H1 (cell line): ENCODE measurements around the gene STIM1. TPM values are rescaled to one million over a fixed set of nuclear protein-coding genes. Genes with fewer than 3 reads are reported as not detected.

Experiments used
- CTCF ChIA-PET: fragments of 300-600 bp; sonication (Branson Sonifier 250); formaldehyde crosslinking; loops from one replicate; lab custom pipeline; 2021; ENCODE audit not compliant: partially characterized antibody; lab: Charles Lee
- POLR2A ChIA-PET: fragments of 300-600 bp; sonication (Branson Sonifier 250); formaldehyde crosslinking; loops from one replicate; lab custom pipeline; 2021; ENCODE audit warnings: inconsistent platforms; ENCODE audit not compliant: partially characterized antibody; lab: Charles Lee
- DNase-seq, 2 experiments: peaks; one replicate each; pipeline versions ENCODE4 v3.0.0 to v3.0.0-alpha.2; 2010 to 2022; ENCODE audit warnings: low spot score in 2 of 2, low read depth in 1 of 2, mixed read lengths in 1 of 2
- FAIRE-seq: peaks from 2 replicates; lab custom pipeline; 2011; peaks lifted over from hg19 to GRCh38; lab: Jason Lieb, UNC
- H2AFZ ChIP-seq: 2 replicates; pipeline ENCODE4 v1.8.1; 2012; ENCODE audit warnings: low read length, inconsistent platforms
- H2AK5ac ChIP-seq: 2 replicates; pipeline ENCODE4 v1.6.1; 2013; ENCODE audit warnings: low read depth, low read length
- H2BK120ac ChIP-seq: replicated peaks from 2 replicates; pipeline ENCODE3; 2013; ENCODE audit warnings: low read depth, low read length, inconsistent platforms
- H2BK12ac ChIP-seq: 2 replicates; pipeline ENCODE4 v1.6.1; 2013; ENCODE audit warnings: low read depth, low read length
- H2BK15ac ChIP-seq: 2 replicates; pipeline ENCODE4 v1.6.1; 2013; ENCODE audit warnings: low read length
- H2BK20ac ChIP-seq: 2 replicates; pipeline ENCODE4 v1.6.1; 2013; ENCODE audit warnings: low read length
- H2BK5ac ChIP-seq: 2 replicates; pipeline ENCODE4 v1.6.1; 2013; ENCODE audit warnings: low read depth, low read length
- H3K14ac ChIP-seq: 2 replicates; pipeline ENCODE4 v1.6.1; 2013; ENCODE audit warnings: inconsistent platforms; ENCODE audit not compliant: insufficient read length
- H3K18ac ChIP-seq: 2 replicates; pipeline ENCODE4 v1.6.1; 2013; ENCODE audit warnings: low read length; ENCODE audit errors: extremely low read depth
- H3K23ac ChIP-seq: 2 replicates; pipeline ENCODE4 v1.6.1; 2013; ENCODE audit warnings: inconsistent platforms; ENCODE audit not compliant: insufficient read length
- H3K23me2 ChIP-seq: 2 replicates; pipeline ENCODE4 v1.6.1; 2013; ENCODE audit warnings: low read depth, low read length
- H3K27ac ChIP-seq: 2 replicates; pipeline ENCODE4 v1.6.1; 2011; ENCODE audit warnings: low read depth, low read length, inconsistent platforms
- H3K27me3 ChIP-seq, 4 experiments: replicated peaks in 1 of 4; 1 replicate in 1 of 4; 2 replicates in 3 of 4; pipeline versions ENCODE4 v1.6.1 to v1.8.1; 2011 to 2013; ENCODE audit warnings: low read length in 3 of 4, mild to moderate bottlenecking in 3 of 4, inconsistent platforms in 2 of 4, mixed read lengths in 2 of 4, moderate library complexity in 1 of 4; ENCODE audit not compliant: control insufficient read depth in 3 of 4, insufficient read depth in 3 of 4; ENCODE audit errors: extremely low read depth in 1 of 4
- H3K36me3 ChIP-seq, 4 experiments: 2 replicates each; pipeline versions ENCODE4 v1.6.1 to v1.8.1; 2011 to 2013; ENCODE audit warnings: mild to moderate bottlenecking in 4 of 4, low read length in 3 of 4, moderate library complexity in 2 of 4, control low read depth in 1 of 4, inconsistent platforms in 1 of 4; ENCODE audit not compliant: insufficient read depth in 4 of 4, control insufficient read depth in 2 of 4
- H3K4ac ChIP-seq: replicated peaks from 2 replicates; pipeline ENCODE3; 2013; ENCODE audit warnings: low read length, low read depth, mixed read lengths, inconsistent platforms; ENCODE audit not compliant: insufficient read length
- H3K4me1 ChIP-seq, 4 experiments: replicated peaks in 1 of 4; 1 replicate in 1 of 4; 2 replicates in 3 of 4; pipeline versions ENCODE4 v1.6.1 to v1.8.1; 2011 to 2013; ENCODE audit warnings: low read length in 3 of 4, inconsistent platforms in 2 of 4, mixed read lengths in 1 of 4; ENCODE audit not compliant: insufficient read depth in 4 of 4, control insufficient read depth in 3 of 4
- H3K4me2 ChIP-seq, 2 experiments: 2 replicates each; pipeline versions ENCODE4 v1.6.1 to v1.8.1; 2011 to 2013; ENCODE audit warnings: low read depth in 2 of 2, low read length in 2 of 2, control low read depth in 1 of 2, inconsistent platforms in 1 of 2, mild to moderate bottlenecking in 1 of 2; ENCODE audit not compliant: insufficient read depth in 1 of 2
- H3K4me3 ChIP-seq, 4 experiments: fragments of 200-600, 300-600 bp in 1 of 4; sonication (generic), shearing (Covaris generic), sonication (Bioruptor Twin) in 1 of 4; 2 replicates each; pipeline versions ENCODE4 v1.5.1 to v1.8.1; 2011 to 2016; ENCODE audit warnings: low read length in 4 of 4, low read depth in 3 of 4, control low read depth in 2 of 4, inconsistent platforms in 2 of 4, mild to moderate bottlenecking in 2 of 4, mixed read lengths in 1 of 4, moderate library complexity in 1 of 4; ENCODE audit not compliant: insufficient read depth in 2 of 4; ENCODE audit errors: extremely low read depth in 1 of 4
- H3K56ac ChIP-seq: replicated peaks from 2 replicates; pipeline ENCODE3; 2013; ENCODE audit warnings: low read depth, mild to moderate bottlenecking, mixed read lengths, low read length, inconsistent platforms; ENCODE audit not compliant: insufficient read length
- H3K79me1 ChIP-seq: 2 replicates; pipeline ENCODE4 v1.6.1; 2013; ENCODE audit warnings: low read depth, low read length, control low read depth
- H3K79me2 ChIP-seq, 2 experiments: 2 replicates each; pipeline versions ENCODE4 v1.6.1 to v1.8.1; 2012 to 2013; ENCODE audit warnings: low read length in 2 of 2, mild to moderate bottlenecking in 2 of 2, inconsistent platforms in 1 of 2; ENCODE audit not compliant: insufficient read depth in 2 of 2, control insufficient read depth in 1 of 2
- H3K9ac ChIP-seq, 4 experiments: replicated peaks in 1 of 4; 1 replicate in 1 of 4; 2 replicates in 3 of 4; pipeline versions ENCODE4 v1.6.1 to v1.8.1; 2011 to 2013; ENCODE audit warnings: low read depth in 3 of 4, low read length in 3 of 4, control low read depth in 2 of 4, mild to moderate bottlenecking in 2 of 4, moderate library complexity in 2 of 4, inconsistent platforms in 1 of 4; ENCODE audit errors: extremely low read depth in 1 of 4
- H3K9me3 ChIP-seq, 2 experiments: 2 replicates each; pipeline versions ENCODE4 v1.6.1 to v1.8.1; 2012 to 2013; ENCODE audit warnings: mild to moderate bottlenecking in 2 of 2, moderate library complexity in 2 of 2, control low read depth in 1 of 2, inconsistent platforms in 1 of 2, low read depth in 1 of 2, low read length in 1 of 2, mixed read lengths in 1 of 2; ENCODE audit not compliant: insufficient read depth in 2 of 2
- H4K20me1 ChIP-seq, 2 experiments: replicated peaks in 1 of 2; 2 replicates each; pipeline versions ENCODE3 to v1.8.1; 2011 to 2013; ENCODE audit warnings: inconsistent platforms in 2 of 2, low read length in 2 of 2, mild to moderate bottlenecking in 1 of 2; ENCODE audit not compliant: insufficient read depth in 2 of 2, control insufficient read depth in 1 of 2
- H4K5ac ChIP-seq: 2 replicates; pipeline ENCODE4 v1.6.1; 2013; ENCODE audit warnings: low read length, low read depth, mixed read lengths, inconsistent platforms; ENCODE audit not compliant: insufficient read length
- H4K8ac ChIP-seq: 2 replicates; pipeline ENCODE4 v1.8.0; 2013; ENCODE audit warnings: mild to moderate bottlenecking, moderate library complexity, low read length, inconsistent platforms; ENCODE audit not compliant: insufficient read depth; ENCODE audit errors: extremely low read depth
- H4K91ac ChIP-seq: replicated peaks from 2 replicates; pipeline ENCODE3; 2013; ENCODE audit warnings: low read length, mixed read lengths, inconsistent platforms; ENCODE audit not compliant: insufficient read length
- GTF2F1 ChIP-seq: IDR thresholded peaks from 2 replicates; pipeline ENCODE4 v1.6.1; 2012; ENCODE audit warnings: low read depth, low read length, improper control_type of control experiment, borderline replicate concordance
- JUND ChIP-seq: IDR thresholded peaks from 2 replicates; pipeline ENCODE4 v1.6.1; 2011; ENCODE audit warnings: mild to moderate bottlenecking, improper control_type of control experiment, low read length
- KDM4A ChIP-seq: IDR thresholded peaks from one replicate; pipeline ENCODE4 v1.7.1; 2012; ENCODE audit warnings: low read depth, mild to moderate bottlenecking, moderate library complexity, low read length, inconsistent platforms; ENCODE audit not compliant: severe bottlenecking
- POU5F1 ChIP-seq: IDR thresholded peaks from 2 replicates; pipeline ENCODE4 v1.6.1; 2011; ENCODE audit warnings: low read depth, mild to moderate bottlenecking, low read length, moderate library complexity
- SP1 ChIP-seq: IDR thresholded peaks from 2 replicates; pipeline ENCODE4 v1.6.1; 2011; ENCODE audit warnings: low read depth, low read length
- SP4 ChIP-seq: IDR thresholded peaks from 2 replicates; pipeline ENCODE4 v1.6.1; 2012; ENCODE audit warnings: low read length, inconsistent platforms
- YY1 ChIP-seq: IDR thresholded peaks from 2 replicates; pipeline ENCODE4 v1.6.1; 2011; ENCODE audit warnings: low read depth, mild to moderate bottlenecking, low read length
- WGBS, 2 experiments: shearing (Covaris generic) in 1 of 2; methylation state at CpG; one replicate each; pipeline versions ENCODE4 v1.1.6 to v1.1.7; 2013 to 2015; ENCODE audit warnings: low lambda C conversion rate in 2 of 2, mixed read lengths in 2 of 2, inconsistent platforms in 1 of 2, low coverage in 1 of 2, missing lambda C conversion rate in 1 of 2; ENCODE audit not compliant: insufficient replicate concordance in 2 of 2, insufficient coverage in 1 of 2, insufficient read length in 1 of 2; ENCODE audit errors: extremely low coverage in 1 of 2, missing lambda C conversion rate in 1 of 2; 5-methylcytosine and 5-hydroxymethylcytosine counted together
- polyA plus RNA-seq, 7 experiments: library from polyadenylated mRNA; depleted of rRNA in 3 of 7; stranded (reverse) in 5 of 7; unstranded in 2 of 7; fragments of >200 nt in 5 of 7; fragments of 200-250 nt in 2 of 7; gene quantifications; 1 replicate in 5 of 7; 2 replicates in 1 of 7; 4 replicates in 1 of 7; pipeline versions ENCODE4 v1.2.1 to v1.2.3, GENCODE V29; 2011 to 2013; ENCODE audit warnings: missing spikeins in 2 of 7, mixed read lengths in 2 of 7
- total RNA-seq: library from RNA; stranded (reverse); fragmentation: NEBNext Ultra II Directional; extraction: Animal tissue kit (Norgen Biotek cat#: 25700); gene quantifications from 2 replicates; pipeline ENCODE4 v1.2.1, GENCODE V29; 2021

The STIM1 gene
- total and polyA plus RNA-seq, 2 of the 8 experiments (the other 6 are each of a cell fraction or from before 2014, with no cell fraction given): 11.1 to 12.2 TPM

DNA sequence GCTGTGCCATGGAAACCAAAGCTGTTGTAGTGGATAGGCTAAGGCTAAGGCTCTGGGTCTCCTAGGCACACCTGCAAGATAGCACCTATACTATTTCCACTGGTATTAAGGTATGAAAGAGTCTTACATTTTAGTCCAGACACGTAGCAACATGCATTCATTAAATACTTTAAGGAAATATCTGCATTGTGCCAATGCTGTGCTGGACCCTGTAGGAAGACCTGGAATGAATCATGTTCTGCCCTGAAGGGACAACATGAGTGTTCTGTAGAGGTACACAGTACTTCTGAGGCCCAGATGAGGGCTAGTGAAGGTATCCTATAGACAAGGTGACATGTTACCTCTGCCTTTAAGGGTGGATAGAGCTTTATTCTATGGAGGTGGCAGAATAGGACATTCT, 204.0 kb downstream of the STIM1 start:
- H4K8ac ChIP-seq: no peak overlapping the region
- 94% methylated on average over 1 of the region's 1 CpG; no CpG with 5 or more reads in 1 of the 2 experiments for WGBS, 2 experiments
- no peak overlapping the region for H3K4ac ChIP-seq
- no peaks in the 10 kb centered on the region for H3K23me2 ChIP-seq
- no peak overlapping the region for H2BK120ac ChIP-seq
- no peak overlapping the region for H2BK5ac ChIP-seq
- H3K9me3 ChIP-seq: no peaks in the 10 kb centered on the region
- no peak overlapping the region for H3K14ac ChIP-seq
- H3K18ac ChIP-seq: no peak overlapping the region
- TF ChIP-seq SP4 (no peak), SP1 (no peak), POU5F1 (no peak), YY1 (no peak), JUND (no peak), GTF2F1 (no peak), KDM4A (no peak)
- H3K4me1 ChIP-seq: no peaks in the 10 kb centered on the region
- H4K20me1 ChIP-seq: no peaks in the 10 kb centered on the region
- no peak overlapping the region for H3K23ac ChIP-seq
- CTCF ChIA-PET: interaction anchor here (0.6 to 6.8 kb wide), 2 partner anchors 13 to 207 kb away, joined by 3 to 48 read pairs; no protein-coding TSS in a partner anchor
- FAIRE-seq (no peak), DNase-seq (no peak)
- no peaks in the 10 kb centered on the region for H3K36me3 ChIP-seq
- H3K9ac ChIP-seq: no peak overlapping the region
- no peak overlapping the region for H3K4me2 ChIP-seq
- no peak overlapping the region for H3K27ac ChIP-seq
- H4K91ac ChIP-seq: no peak overlapping the region
- H3K56ac ChIP-seq: no peak overlapping the region
- H2AFZ ChIP-seq: no peak overlapping the region
- H2BK15ac ChIP-seq: no peak overlapping the region
- POLR2A ChIA-PET: no interaction called here
- no peak overlapping the region for H3K4me3 ChIP-seq
- H2BK12ac ChIP-seq: no peak overlapping the region
- no peak overlapping the region for H4K5ac ChIP-seq
- no peaks in the 10 kb centered on the region for H3K79me1 ChIP-seq
- H3K27me3 ChIP-seq: no peaks in the 10 kb centered on the region; a peak in 1 of 7 replicates
- H2BK20ac ChIP-seq: no peak overlapping the region
- no peaks in the 10 kb centered on the region for H3K79me2 ChIP-seq
- H2AK5ac ChIP-seq: no peak overlapping the region
